CD4-positive, CD25-positive, alpha-beta regulatory T cell (primary cell): ENCODE data around the gene USP28. TPM values are rescaled to one million over a fixed set of nuclear protein-coding genes. Genes with fewer than 3 reads are reported as not detected.

Experiments used
- ATAC-seq, 2 donors: fragments of 150-1000 bp; cut with Tn5 transposase; one replicate each; pipeline ENCODE4 v1.10.0; 2021; ENCODE audit warnings: low read depth in 2 of 2, moderate number of reproducible peaks in 2 of 2, moderate library complexity in 1 of 2
- DNase-seq, 3 donors: peaks; one replicate each; pipeline versions ENCODE4 v3.0.0 to v3.0.0-alpha.2; 2012 to 2022; ENCODE audit warnings: mixed read lengths in 1 of 3
- H3K27ac ChIP-seq: one replicate; pipeline ENCODE4 v1.7.0; 2013; ENCODE audit warnings: mild to moderate bottlenecking, low read length; ENCODE audit not compliant: insufficient read depth, poor library complexity, severe bottlenecking
- H3K27me3 ChIP-seq: one replicate; pipeline ENCODE4 v1.7.0; 2013; ENCODE audit warnings: low read length; ENCODE audit not compliant: control insufficient read depth, insufficient read depth
- H3K36me3 ChIP-seq: one replicate; pipeline ENCODE4 v1.7.0; 2013; ENCODE audit warnings: mild to moderate bottlenecking, low read length, moderate library complexity; ENCODE audit not compliant: control insufficient read depth, insufficient read depth
- H3K4me1 ChIP-seq: 2 replicates; pipeline ENCODE4 v1.7.0; 2013; ENCODE audit warnings: mild to moderate bottlenecking, low read length; ENCODE audit not compliant: insufficient read depth, control insufficient read depth, poor library complexity, severe bottlenecking
- H3K4me3 ChIP-seq: one replicate; pipeline ENCODE4 v1.7.0; 2013; ENCODE audit warnings: low read depth, mild to moderate bottlenecking, low read length, moderate library complexity
- H3K9me3 ChIP-seq, 2 experiments: 1 replicate in 1 of 2; 2 replicates in 1 of 2; pipeline ENCODE4 v1.7.0; 2013; ENCODE audit warnings: low read length in 2 of 2, mild to moderate bottlenecking in 1 of 2, moderate library complexity in 1 of 2; ENCODE audit not compliant: control insufficient read depth in 2 of 2
- H3K27ac Mint-ChIP-seq, 3 donors: one replicate each; pipeline ENCODE4 v1.8.0; 2020 to 2022; ENCODE audit warnings: mild to moderate bottlenecking in 3 of 3, mixed read lengths in 3 of 3, moderate library complexity in 2 of 3
- H3K27me3 Mint-ChIP-seq: one replicate; pipeline ENCODE4 v1.8.0; 2022; ENCODE audit warnings: mild to moderate bottlenecking, mixed read lengths
- H3K36me3 Mint-ChIP-seq: one replicate; pipeline ENCODE4 v1.8.0; 2020; ENCODE audit warnings: mixed read lengths
- H3K4me1 Mint-ChIP-seq, 4 donors: one replicate each; pipeline ENCODE4 v1.8.0; 2020 to 2022; ENCODE audit warnings: mixed read lengths in 4 of 4, mild to moderate bottlenecking in 1 of 4
- H3K4me3 Mint-ChIP-seq, 4 donors: one replicate each; pipeline ENCODE4 v1.8.0; 2020 to 2022; ENCODE audit warnings: mild to moderate bottlenecking in 4 of 4, mixed read lengths in 4 of 4, moderate library complexity in 3 of 4
- H3K9me3 Mint-ChIP-seq, 7 donors: one replicate each; pipeline ENCODE4 v1.8.0; 2020 to 2022; ENCODE audit warnings: mixed read lengths in 7 of 7, mild to moderate bottlenecking in 3 of 7, moderate library complexity in 2 of 7
- polyA plus RNA-seq, 4 donors: library from polyadenylated mRNA; unstranded; fragments of 300-500 nt; fragmentation: Illumina TruSeq; gene quantifications; one replicate each; pipeline ENCODE4 v1.2.3, GENCODE V29; 2021
- total RNA-seq: library from RNA; stranded (reverse); gene quantifications from one replicate; pipeline ENCODE4 v1.2.3, GENCODE V29; 2022

The USP28 gene
- total and polyA plus RNA-seq, 5 donors from 2014 or later = 20.7 to 29.9 (median 27.2) TPM

- DNase-seq (peak in 1 of 3 donors; percentile 22), ATAC-seq (no peak)
- Mint-ChIP-seq H3K9me3 (peaks cover 0 to 1% (median 0%) of the 10 kb centered on the region in 7 donors), H3K4me1 (peaks cover 0 to 12% (median 5%) of the 10 kb centered on the region in 4 donors), H3K4me3 (no peak overlapping the region), H3K36me3 (peaks cover 35% of the 10 kb centered on the region), H3K27ac (no peak overlapping the region), H3K27me3 (no peaks in the 10 kb centered on the region)
- Histone ChIP-seq H3K4me3 (no peak overlapping the region), H3K27ac (no peak overlapping the region), H3K9me3 (no peaks in the 10 kb centered on the region), H3K36me3 (peaks cover 19% of the 10 kb centered on the region), H3K4me1 (no peaks in the 10 kb centered on the region), H3K27me3 (no peaks in the 10 kb centered on the region)
These were observed 44.1 kb downstream of the USP28 start for GRCh38 chr11:113831314-113831713.

- no peaks in the 10 kb centered on the region for H3K9me3 ChIP-seq
- Mint-ChIP-seq H3K4me3 (no peak overlapping the region), H3K27ac (no peak overlapping the region), H3K4me1 (peaks cover 0 to 12% (median 5%) of the 10 kb centered on the region in 4 donors), H3K27me3 (no peaks in the 10 kb centered on the region), H3K9me3 (peaks cover 0 to 1% (median 0%) of the 10 kb centered on the region in 7 donors), H3K36me3 (peaks cover 38% of the 10 kb centered on the region)
- H3K36me3 ChIP-seq = peaks cover 22% of the 10 kb centered on the region
- DNase-seq (no peak), ATAC-seq (no peak)
- no peak overlapping the region for H3K4me3 ChIP-seq
- H3K27me3 ChIP-seq = no peaks in the 10 kb centered on the region
- no peaks in the 10 kb centered on the region for H3K4me1 ChIP-seq
- H3K27ac ChIP-seq = no peak overlapping the region
These were observed 45.6 kb downstream of the USP28 start for GRCh38 chr11:113829751-113830150.

- DNase-seq = no peak
- peaks cover 0 to 12% (median 5%) of the 10 kb centered on the region in 4 donors for H3K4me1 Mint-ChIP-seq
- peaks cover 22% of the 10 kb centered on the region for H3K36me3 ChIP-seq
- no peak for ATAC-seq
- no peak overlapping the region for H3K27ac ChIP-seq
- peaks cover 41% of the 10 kb centered on the region for H3K36me3 Mint-ChIP-seq
- peaks cover 0 to 1% (median 0%) of the 10 kb centered on the region in 7 donors for H3K9me3 Mint-ChIP-seq
- no peak overlapping the region for H3K27ac Mint-ChIP-seq
- H3K4me1 ChIP-seq = no peaks in the 10 kb centered on the region
- H3K27me3 ChIP-seq = no peaks in the 10 kb centered on the region
- H3K4me3 ChIP-seq = no peak overlapping the region
- no peaks in the 10 kb centered on the region for H3K9me3 ChIP-seq
- no peaks in the 10 kb centered on the region for H3K27me3 Mint-ChIP-seq
- no peak overlapping the region for H3K4me3 Mint-ChIP-seq
These were observed 47.2 kb downstream of the USP28 start for GRCh38 chr11:113828191-113828590.

GRCh38 chr11:113827477-113827876, 47.9 kb downstream of the USP28 start:
- no peaks in the 10 kb centered on the region for H3K27me3 ChIP-seq
- H3K4me1 Mint-ChIP-seq = peaks cover 0 to 12% (median 5%) of the 10 kb centered on the region in 4 donors
- no peaks in the 10 kb centered on the region for H3K9me3 ChIP-seq
- no peak overlapping the region for H3K4me3 ChIP-seq
- H3K27me3 Mint-ChIP-seq = no peaks in the 10 kb centered on the region
- peaks cover 0 to 1% (median 0%) of the 10 kb centered on the region in 7 donors for H3K9me3 Mint-ChIP-seq
- H3K27ac Mint-ChIP-seq = no peak overlapping the region
- no peak for DNase-seq
- H3K4me1 ChIP-seq = no peaks in the 10 kb centered on the region
- H3K27ac ChIP-seq = no peak overlapping the region
- H3K36me3 ChIP-seq = peaks cover 22% of the 10 kb centered on the region
- H3K36me3 Mint-ChIP-seq = peaks cover 43% of the 10 kb centered on the region
- no peak for ATAC-seq
- no peak overlapping the region for H3K4me3 Mint-ChIP-seq

GRCh38 chr11:113818426-113818825, 56.9 kb downstream of the USP28 start:
- Histone ChIP-seq H3K27me3 (no peaks in the 10 kb centered on the region), H3K4me3 (no peak overlapping the region), H3K27ac (no peak overlapping the region), H3K4me1 (no peaks in the 10 kb centered on the region), H3K36me3 (peaks cover 20% of the 10 kb centered on the region), H3K9me3 (no peaks in the 10 kb centered on the region)
- ATAC-seq (no peak), DNase-seq (no peak)
- Mint-ChIP-seq H3K27ac (no peak overlapping the region), H3K36me3 (peaks cover 46% of the 10 kb centered on the region), H3K9me3 (no peaks in the 10 kb centered on the region), H3K4me3 (no peak overlapping the region), H3K27me3 (no peaks in the 10 kb centered on the region), H3K4me1 (peaks cover 0 to 4% (median 0%) of the 10 kb centered on the region in 4 donors)

GRCh38 chr11:113817626-113818025, 57.7 kb downstream of the USP28 start:
- Histone ChIP-seq H3K9me3 (no peaks in the 10 kb centered on the region), H3K4me1 (no peaks in the 10 kb centered on the region), H3K27ac (no peak overlapping the region), H3K27me3 (no peaks in the 10 kb centered on the region), H3K36me3 (peaks cover 20% of the 10 kb centered on the region), H3K4me3 (no peak overlapping the region)
- H3K27ac Mint-ChIP-seq = peak overlapping the region in 1 of 3 donors; percentile 62
- no peaks in the 10 kb centered on the region for H3K9me3 Mint-ChIP-seq
- DNase-seq (no peak), ATAC-seq (no peak)
- no peak overlapping the region for H3K4me3 Mint-ChIP-seq
- H3K27me3 Mint-ChIP-seq = no peaks in the 10 kb centered on the region
- H3K4me1 Mint-ChIP-seq = peaks cover 0 to 4% (median 0%) of the 10 kb centered on the region in 4 donors
- peaks cover 47% of the 10 kb centered on the region for H3K36me3 Mint-ChIP-seq

GRCh38 chr11:113817162-113817561, 58.2 kb downstream of the USP28 start:
- ATAC-seq (no peak), DNase-seq (no peak)
- H3K27ac ChIP-seq = no peak overlapping the region
- Mint-ChIP-seq H3K4me3 (no peak overlapping the region), H3K4me1 (peaks cover 0 to 4% (median 0%) of the 10 kb centered on the region in 4 donors), H3K9me3 (no peaks in the 10 kb centered on the region), H3K27me3 (no peaks in the 10 kb centered on the region), H3K36me3 (peaks cover 47% of the 10 kb centered on the region), H3K27ac (peak overlapping the region in 1 of 3 donors; percentile 62)
- H3K27me3 ChIP-seq = no peaks in the 10 kb centered on the region
- H3K9me3 ChIP-seq = no peaks in the 10 kb centered on the region
- H3K36me3 ChIP-seq = peaks cover 22% of the 10 kb centered on the region
- no peaks in the 10 kb centered on the region for H3K4me1 ChIP-seq
- H3K4me3 ChIP-seq = no peak overlapping the region

GRCh38 chr11:113814181-113814580, 61.2 kb downstream of the USP28 start:
- Mint-ChIP-seq H3K27me3 (no peaks in the 10 kb centered on the region), H3K27ac (no peak overlapping the region), H3K4me3 (no peak overlapping the region), H3K9me3 (no peaks in the 10 kb centered on the region), H3K36me3 (peaks cover 47% of the 10 kb centered on the region), H3K4me1 (peaks cover 0 to 4% (median 0%) of the 10 kb centered on the region in 4 donors)
- H3K27ac ChIP-seq = no peak overlapping the region
- no peak overlapping the region for H3K4me3 ChIP-seq
- H3K27me3 ChIP-seq = no peaks in the 10 kb centered on the region
- no peaks in the 10 kb centered on the region for H3K9me3 ChIP-seq
- H3K36me3 ChIP-seq = peaks cover 22% of the 10 kb centered on the region
- ATAC-seq (no peak), DNase-seq (no peak)
- H3K4me1 ChIP-seq = no peaks in the 10 kb centered on the region
